Ishikawa (cell line): ENCODE measurements around the gene DZIP1L.

Experiments used
- CEBPB ChIP-seq: IDR thresholded peaks from 2 replicates; pipeline ENCODE4 v1.6.1; 2012
- CREB1 ChIP-seq: IDR thresholded peaks from 2 replicates; pipeline ENCODE4 v1.6.1; 2012; ENCODE audit warnings: low read depth
- EGR1 ChIP-seq: IDR thresholded peaks from 2 replicates; pipeline ENCODE4 v1.6.1; 2012
- EP300 ChIP-seq: IDR thresholded peaks from 2 replicates; pipeline ENCODE4 v1.6.1; 2012; ENCODE audit warnings: borderline replicate concordance
- FOXM1 ChIP-seq: IDR thresholded peaks from 2 replicates; pipeline ENCODE4 v1.6.1; 2012; ENCODE audit warnings: low read depth, borderline replicate concordance
- MAX ChIP-seq: IDR thresholded peaks from 2 replicates; pipeline ENCODE4 v1.6.1; 2012
- RAD21 ChIP-seq: IDR thresholded peaks from 2 replicates; pipeline ENCODE4 v1.6.1; 2012; ENCODE audit warnings: low read depth
- REST ChIP-seq: IDR thresholded peaks from 2 replicates; pipeline ENCODE4 v1.6.1; 2012; ENCODE audit warnings: low read depth, mild to moderate bottlenecking
- TAF1 ChIP-seq: IDR thresholded peaks from 2 replicates; pipeline ENCODE4 v1.6.1; 2012; ENCODE audit warnings: low read depth, mild to moderate bottlenecking
- TCF12 ChIP-seq: IDR thresholded peaks from 2 replicates; pipeline ENCODE4 v1.6.1; 2012; ENCODE audit warnings: low read depth
- TEAD4 ChIP-seq: IDR thresholded peaks from 2 replicates; pipeline ENCODE4 v1.6.1; 2012
- USF1 ChIP-seq: IDR thresholded peaks from 2 replicates; pipeline ENCODE4 v1.6.1; 2012
- YY1 ChIP-seq: IDR thresholded peaks from 2 replicates; pipeline ENCODE4 v1.6.1; 2012; ENCODE audit warnings: low read depth
- ZBTB7A ChIP-seq: IDR thresholded peaks from 2 replicates; pipeline ENCODE4 v1.6.1; 2012; ENCODE audit warnings: low read depth

GRCh38 chr3:138135833-138136194 lies 20.4 kb upstream of the DZIP1L start:
- no peak for TF ChIP-seq EGR1
- TF ChIP-seq RAD21, result no peak
- no peak for TF ChIP-seq EP300
- TF ChIP-seq YY1, result no peak
- no peak for TF ChIP-seq CREB1
- TF ChIP-seq MAX, result no peak
- TF ChIP-seq TEAD4, result no peak
- TF ChIP-seq CEBPB, result no peak
- no peak for TF ChIP-seq ZBTB7A
- no peak for TF ChIP-seq TCF12
- no peak for TF ChIP-seq REST
- no peak for TF ChIP-seq TAF1
- no peak for TF ChIP-seq USF1
- no peak for TF ChIP-seq FOXM1
